ENCODE results near the gene ZSCAN1. TPM values are rescaled to one million over a fixed set of nuclear protein-coding genes. Genes with fewer than 3 reads are reported as not detected.

Gene ZSCAN1
- polyA plus RNA-seq, 1 of the 3 experiments (the other 2 are of a cell fraction), result not detected

- TF ChIP-seq TEAD4 (IDR thresholded peaks at IDR 0.05; ENCODE audit: borderline replicate concordance, insufficient read depth), result no peak
- no peak for TF ChIP-seq TAF1 (IDR thresholded peaks at IDR 0.05; ENCODE audit: borderline replicate concordance, low read depth, low read length)
- TF ChIP-seq FOXJ3 (CRISPR knock-in tag; IDR thresholded peaks at IDR 0.05), result no peak
- TF ChIP-seq YY1 (IDR thresholded peaks at IDR 0.05; ENCODE audit: low read depth), result no peak
Observed at GRCh38 chr19:58089846-58090245, 56.0 kb downstream of the ZSCAN1 start (continued).

GRCh38 chr19:58091251-58091995, 57.6 kb downstream of the ZSCAN1 start:
- no peaks in the 10 kb centered on the region for H4K20me1 ChIP-seq (ENCODE audit: insufficient read depth)
- H3K9me2 ChIP-seq, result no peaks in the 10 kb centered on the region
- no peaks in the 10 kb centered on the region for H3K4me1 ChIP-seq (ENCODE audit: control insufficient read depth in 1 of 2, insufficient read depth in 2 of 2, low read depth in 1 of 2, low read length in 1 of 2)
- H3K27me3 ChIP-seq (ENCODE audit: insufficient read depth), result no peaks in the 10 kb centered on the region
- H3K27ac ChIP-seq (ENCODE audit: low read depth in 2 of 2, low read length in 1 of 2), result no peak overlapping the region
- H2AFZ ChIP-seq (ENCODE audit: low read depth), result no peak overlapping the region
- DNase-seq, result no peak
- no peaks in the 10 kb centered on the region for H3K9me3 ChIP-seq
- no peak overlapping the region for H3K9ac ChIP-seq
- POLR2A ChIA-PET, result interaction anchor here (0.6 kb wide), 1 partner anchor 52 kb away, joined by 6 read pairs; no protein-coding TSS in a partner anchor
- no peaks in the 10 kb centered on the region for H3F3A ChIP-seq (replicated peaks; ENCODE audit: insufficient read depth)
- H3K4me2 ChIP-seq, result no peak overlapping the region
- WGBS (ENCODE audit: low lambda C conversion rate), result 51% methylated on average over 10 of the region's 11 CpGs
- CTCF ChIA-PET, result no interaction called here
- no peak overlapping the region for H3K4me3 ChIP-seq (ENCODE audit: low read depth in 2 of 2, low read length in 1 of 2)
- TF ChIP-seq RFX5 (IDR thresholded peaks at IDR 0.05; ENCODE audit: low read length) (no peak), ELF1 (IDR thresholded peaks at IDR 0.05) (no peak), TEAD4 (IDR thresholded peaks at IDR 0.05; ENCODE audit: borderline replicate concordance, insufficient read depth) (no peak), USF1 (IDR thresholded peaks at IDR 0.05; ENCODE audit: borderline replicate concordance, low read depth) (no peak), SMC3 (IDR thresholded peaks at IDR 0.05; ENCODE audit: low read depth, low read length) (no peak), REST (IDR thresholded peaks at IDR 0.05; ENCODE audit: low read depth, low read length) (no peak), CTCF (IDR thresholded peaks at IDR 0.05) (no peak), IRF3 (IDR thresholded peaks at IDR 0.05; ENCODE audit: low read depth, low read length) (no peak), FOXM1 (IDR thresholded peaks at IDR 0.05; ENCODE audit: low read depth) (no peak), GABPA (IDR thresholded peaks at IDR 0.05; ENCODE audit: low read depth) (no peak), GATA2 (CRISPR knock-in tag; IDR thresholded peaks at IDR 0.05) (no peak), MAX (IDR thresholded peaks at IDR 0.05; ENCODE audit: low read depth) (no peak), NFIC (IDR thresholded peaks at IDR 0.05; ENCODE audit: borderline replicate concordance) (no peak), POLR2AphosphoS5 (IDR thresholded peaks at IDR 0.05; ENCODE audit: low read depth, low read length) (no peak)
- no peaks in the 10 kb centered on the region for H3K36me3 ChIP-seq (replicated peaks in 1 of 2; ENCODE audit: control insufficient read depth in 1 of 2, insufficient read depth in 2 of 2, low read length in 1 of 2)
- no peaks in the 10 kb centered on the region for H3K79me2 ChIP-seq (ENCODE audit: insufficient read depth)

All from SK-N-SH (cell line).